Activated CD4-positive, alpha-beta T cell treated with anti-CD3 and anti-CD28 coated beads for 4 hours (primary cell): ENCODE results near the gene ARFGAP3.
"Not testable (repeated sequence)": the region's sequence is repeated elsewhere in the genome, so short reads cannot be mapped to it uniquely, and the experiment has no call there.

Experiments
- DNase-seq, 2 donors: peaks; one replicate each; pipeline ENCODE4 v3.0.0-alpha.2; 2020

ARFGAP3 gene

DNA sequence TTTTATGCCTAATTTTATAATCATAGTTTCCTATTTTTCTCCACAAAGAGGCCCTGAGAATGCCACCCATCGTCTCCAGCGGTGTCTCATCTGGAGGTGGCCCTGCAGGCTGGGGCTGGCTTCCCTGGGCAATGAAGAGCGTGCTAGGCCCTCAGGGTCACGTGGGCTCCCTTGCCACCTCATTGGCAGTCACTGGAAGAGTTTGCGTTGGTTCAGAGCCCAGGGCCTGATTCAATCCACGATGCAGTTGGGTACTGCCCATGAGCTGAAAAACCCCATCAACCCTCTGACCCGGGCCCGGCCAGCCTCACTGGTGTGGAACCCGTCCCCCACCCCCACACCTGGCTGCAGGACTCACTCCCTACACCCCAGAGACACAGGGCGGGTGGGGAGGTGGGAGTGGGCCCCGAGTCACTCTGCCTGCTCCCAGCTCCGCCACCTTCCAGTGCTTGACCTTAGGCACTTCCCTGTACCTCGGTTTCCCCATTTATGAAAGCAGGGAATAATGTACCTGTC, 93.0 kb downstream of the ARFGAP3 start:
- no peak for DNase-seq

DNA sequence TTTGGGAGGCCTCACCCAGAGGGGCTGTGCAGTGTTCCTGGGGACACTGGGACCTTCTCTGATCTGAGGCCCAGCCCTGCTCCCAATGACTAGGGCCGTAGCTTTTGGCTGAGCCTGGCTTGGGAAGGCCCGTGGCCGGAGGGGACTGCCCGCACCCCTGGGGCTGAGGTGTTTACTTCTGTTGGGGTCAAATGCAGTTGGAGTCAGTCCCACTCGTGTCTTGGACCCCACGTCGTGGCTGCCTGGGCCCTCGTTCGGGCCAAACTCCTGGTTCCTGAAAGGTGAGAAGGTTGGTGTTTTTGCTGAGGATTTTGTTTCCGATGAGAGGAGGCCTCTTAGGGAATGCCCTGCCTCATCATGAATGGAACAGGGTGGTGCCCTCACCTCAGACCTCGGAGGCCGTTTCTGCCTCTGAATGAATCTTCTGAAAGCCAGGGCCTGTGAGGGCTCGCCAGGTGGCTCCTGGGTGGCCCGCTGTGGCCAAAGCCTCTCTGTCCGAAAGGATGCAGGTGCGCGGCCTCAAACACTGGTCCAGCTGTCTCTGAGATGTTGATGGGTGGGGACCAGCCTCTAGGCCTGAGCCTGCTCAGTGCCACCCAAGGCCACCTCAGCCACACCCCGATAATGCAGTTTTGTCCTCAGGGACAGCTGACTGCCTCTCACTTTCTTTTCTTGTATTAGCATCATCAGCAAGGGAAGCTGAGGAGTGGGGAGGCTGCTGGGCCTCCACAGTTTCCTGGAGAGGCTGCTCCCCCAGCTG, 96.1 kb downstream of the ARFGAP3 start:
- DNase-seq = no peak

DNA sequence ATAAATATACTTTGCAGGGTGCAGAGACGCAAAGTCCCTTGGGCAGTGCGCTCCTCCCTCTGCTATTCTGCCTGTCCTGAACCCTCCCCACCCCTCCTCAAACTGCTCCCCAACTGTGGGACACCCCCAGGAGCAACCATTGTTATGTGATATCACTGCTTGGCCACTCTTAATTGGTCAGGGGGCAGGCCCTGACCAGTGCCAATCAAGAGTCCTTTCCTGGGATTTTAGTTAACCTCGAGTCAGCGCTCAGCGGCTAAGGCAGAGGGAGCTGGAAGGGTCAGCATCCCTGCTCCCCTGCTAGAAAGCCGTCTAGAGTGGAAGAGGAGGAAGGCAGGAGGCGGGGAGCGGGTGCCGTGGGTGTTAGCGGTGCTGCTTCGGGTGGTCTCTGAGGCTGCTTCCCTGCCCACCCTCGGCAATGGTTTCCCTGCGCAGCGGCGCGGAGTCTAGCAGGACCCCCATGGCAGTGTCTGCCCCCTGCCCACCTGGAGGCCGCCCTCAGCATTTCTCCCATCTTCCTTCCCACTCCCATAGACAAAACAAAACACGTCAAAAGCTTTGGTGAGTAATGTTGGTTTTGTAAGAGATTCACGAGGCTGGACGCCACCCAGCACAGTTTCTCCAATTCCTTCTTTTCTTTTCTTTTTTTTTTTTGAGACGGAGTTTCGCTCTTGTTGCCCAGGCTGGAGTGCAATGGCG, 98.0 kb downstream of the ARFGAP3 start:
- no peak for DNase-seq

DNA sequence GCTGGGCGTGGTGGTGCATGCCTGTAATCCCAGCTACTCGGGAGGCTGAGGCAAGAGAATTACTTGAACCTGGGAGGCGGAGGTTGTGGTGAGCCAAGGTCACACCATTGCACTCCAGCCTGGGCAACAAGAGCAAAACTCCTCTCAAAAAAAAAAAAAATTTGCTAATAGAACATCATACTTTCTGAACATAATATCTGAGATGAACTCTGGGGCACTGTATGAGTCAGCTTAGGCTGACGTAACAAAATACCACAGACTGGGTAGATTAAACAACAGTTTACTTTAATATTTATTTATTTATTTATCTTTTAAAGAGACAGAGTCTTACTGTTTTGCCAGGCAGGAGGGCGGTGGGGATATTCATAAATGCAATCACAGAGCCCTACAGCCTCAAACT, 101.5 kb downstream of the ARFGAP3 start:
- not testable (repeated sequence) for DNase-seq

DNA sequence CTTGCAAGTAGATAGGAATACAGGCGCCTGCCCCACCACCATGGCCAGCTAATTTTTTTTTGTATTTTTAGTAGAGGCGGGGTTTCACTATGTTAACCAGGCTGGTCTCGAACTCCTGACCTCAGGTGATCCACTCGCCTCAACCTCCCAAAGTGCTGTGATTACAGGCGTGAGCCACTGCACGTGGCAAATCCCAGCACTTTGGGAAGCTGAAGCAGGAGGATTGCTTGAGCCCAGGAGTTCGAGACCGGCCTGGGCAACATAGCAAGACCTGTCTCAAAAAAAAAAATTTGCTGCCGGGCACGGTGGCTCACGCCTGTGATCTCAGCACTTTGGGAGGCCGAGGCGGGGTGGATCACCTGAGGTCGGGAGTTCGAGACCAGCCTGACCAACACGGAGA, 102.0 kb downstream of the ARFGAP3 start:
- not testable (repeated sequence) for DNase-seq

DNA sequence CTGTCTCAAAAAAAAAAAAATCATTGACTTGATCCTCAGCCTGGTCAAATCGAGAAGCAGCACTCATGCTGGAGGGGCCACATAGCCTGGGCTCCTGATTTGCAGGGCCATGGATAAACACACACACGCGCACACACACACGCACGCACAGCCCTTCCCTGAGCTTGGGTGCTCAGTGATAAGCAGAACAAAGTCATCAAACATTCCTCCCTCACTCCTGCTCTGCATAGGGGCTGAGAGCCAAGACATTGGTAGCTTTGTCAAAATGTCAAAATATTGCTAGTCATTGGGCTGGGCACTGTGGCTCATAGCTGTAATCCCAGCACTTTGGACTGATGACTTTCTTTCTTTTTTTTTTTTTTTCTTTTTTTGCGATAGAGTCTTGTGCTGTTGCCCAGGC, 102.4 kb downstream of the ARFGAP3 start:
- no peak for DNase-seq

DNA sequence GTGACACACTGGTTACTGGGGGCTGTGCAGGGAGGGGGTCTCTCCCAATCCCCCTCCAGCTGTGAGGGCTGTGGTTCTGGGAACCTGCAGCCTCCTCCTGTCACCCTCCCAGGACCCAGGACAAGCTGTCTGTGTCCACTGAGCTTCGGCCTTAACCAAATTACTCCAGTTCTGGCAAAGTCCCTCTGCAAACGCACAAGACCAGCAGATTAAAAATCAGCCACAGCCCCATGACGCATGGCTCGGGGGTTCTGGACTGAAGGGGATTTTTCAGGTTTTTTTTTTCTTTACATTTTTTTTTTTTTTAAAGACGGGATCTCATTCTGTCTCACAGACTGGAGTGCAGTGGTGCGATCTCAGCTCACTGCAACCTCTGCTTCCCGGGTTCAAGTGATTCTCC, 104.2 kb downstream of the ARFGAP3 start:
- DNase-seq = no peak

DNA sequence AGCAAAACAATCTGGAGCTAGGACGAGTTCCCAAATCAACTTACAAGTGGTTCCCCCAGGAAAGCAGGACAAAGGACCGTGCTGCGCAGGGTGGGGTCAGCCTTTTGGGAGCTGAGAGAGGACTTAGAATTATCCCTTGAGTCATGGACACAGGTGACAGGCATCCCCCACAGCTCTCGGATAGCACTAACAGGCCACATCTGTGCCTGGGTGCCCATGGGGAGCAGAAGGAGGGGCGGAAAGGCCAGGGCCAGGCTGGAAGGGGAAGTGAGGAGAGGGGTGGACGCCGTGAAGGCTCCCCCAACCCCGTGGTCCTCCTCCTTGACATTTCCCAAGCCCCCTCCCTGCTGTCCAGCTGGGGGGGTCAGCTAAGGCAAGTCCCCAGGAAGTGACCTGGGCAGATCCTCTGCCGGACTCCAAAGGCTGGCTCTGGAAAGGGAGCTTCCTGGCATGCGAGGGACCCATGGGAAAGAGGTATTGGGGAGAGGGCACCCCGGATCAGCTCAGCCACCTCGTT, 104.8 kb downstream of the ARFGAP3 start:
- no peak for DNase-seq

DNA sequence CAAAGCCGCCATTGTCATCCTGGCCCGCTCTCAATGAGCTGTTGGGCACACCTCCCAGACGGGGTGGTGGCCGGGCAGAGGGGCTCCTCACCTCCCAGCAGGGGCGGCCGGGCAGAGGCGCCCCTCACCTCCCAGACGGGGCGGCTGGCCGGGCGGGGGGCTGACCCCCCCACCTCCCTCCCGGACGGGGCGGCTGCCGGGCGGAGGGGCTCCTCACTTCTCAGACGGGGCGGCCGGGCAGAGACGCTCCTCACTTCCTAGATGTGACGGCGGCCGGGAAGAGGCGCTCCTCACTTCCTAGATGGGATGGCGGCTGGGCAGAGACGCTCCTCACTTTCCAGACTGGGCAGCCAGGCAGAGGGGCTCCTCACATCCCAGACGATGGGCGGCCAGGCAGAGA, 106.7 kb downstream of the ARFGAP3 start:
- not testable (repeated sequence) for DNase-seq

DNA sequence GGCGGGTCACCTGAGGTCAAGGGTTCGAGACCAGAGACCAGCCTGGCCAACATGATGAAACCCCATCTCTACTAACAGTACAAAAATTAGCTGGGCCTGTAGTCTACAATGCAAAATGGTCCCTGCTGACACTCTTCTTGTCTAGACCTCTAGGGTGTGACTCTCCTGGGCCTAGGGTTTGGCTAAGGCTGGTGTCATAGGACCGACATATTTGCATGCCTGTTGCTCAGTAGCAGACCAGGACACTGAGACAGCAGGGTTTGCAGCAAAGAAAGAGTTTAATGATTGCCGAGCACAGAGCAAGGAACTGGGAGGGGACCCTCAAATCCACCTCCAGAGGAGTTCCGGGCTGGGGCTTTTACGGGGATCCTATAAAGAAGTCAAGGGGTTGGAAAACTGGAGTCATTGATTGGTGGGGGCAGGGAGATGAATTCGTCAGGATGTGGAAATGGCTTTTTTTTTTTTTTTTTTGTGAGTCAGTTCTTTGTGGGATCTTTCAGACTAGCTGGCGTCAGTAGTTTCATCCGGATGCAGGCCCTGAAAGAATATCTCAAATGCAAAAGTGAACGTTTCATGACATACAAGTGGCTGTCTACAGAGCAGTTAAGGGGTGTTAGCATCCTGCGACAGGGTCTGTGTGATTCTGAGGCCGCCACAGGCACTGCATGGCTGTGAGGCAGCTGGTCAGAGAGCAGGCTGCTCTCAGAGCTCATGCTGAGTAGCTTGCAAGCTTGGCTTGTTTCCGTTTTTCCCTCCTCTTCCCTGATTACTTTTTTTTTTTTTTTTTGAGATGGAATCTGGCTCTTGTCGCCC, 109.2 kb downstream of the ARFGAP3 start:
- DNase-seq = no peak
